Muscle of leg (tissue), 11 donors: ENCODE data around the gene PRELP. TPM values are rescaled to one million over a fixed set of nuclear protein-coding genes. Genes with fewer than 3 reads are reported as not detected.

Source experiments
- DNase-seq: peaks from one replicate; pipeline ENCODE4 v3.0.0; 2013
- H3K27ac ChIP-seq: one replicate; pipeline ENCODE4 v1.5.1; 2013; ENCODE audit warnings: mild to moderate bottlenecking, low read length, control low read depth
- H3K27me3 ChIP-seq: one replicate; pipeline ENCODE4 v1.6.1; 2013; ENCODE audit warnings: low read length; ENCODE audit not compliant: control insufficient read depth, insufficient read depth
- H3K36me3 ChIP-seq: one replicate; pipeline ENCODE4 v1.6.1; 2013; ENCODE audit warnings: low read length; ENCODE audit not compliant: control insufficient read depth, insufficient read depth
- H3K4me1 ChIP-seq: one replicate; pipeline ENCODE4 v1.6.1; 2013; ENCODE audit warnings: low read length; ENCODE audit not compliant: control insufficient read depth, insufficient read depth
- H3K4me3 ChIP-seq: one replicate; pipeline ENCODE4 v1.5.1; 2013; ENCODE audit warnings: low read length, control low read depth
- H3K9me3 ChIP-seq: replicated peaks from 2 replicates; pipeline ENCODE4 v1.6.1; 2013; ENCODE audit warnings: low read depth, low read length; ENCODE audit not compliant: control insufficient read depth
- WGBS: methylation state at CpG from one replicate; pipeline ENCODE4 v1.1.5; 2013; ENCODE audit warnings: missing lambda C conversion rate; ENCODE audit not compliant: insufficient coverage; 5-methylcytosine and 5-hydroxymethylcytosine counted together
- polyA plus RNA-seq, 8 donors: library from polyadenylated mRNA; unstranded; fragments of 120-200 nt; gene quantifications; one replicate each; pipeline versions ENCODE4 v1.2.1 to v1.2.3, GENCODE V29; 2013; ENCODE audit warnings: inconsistent platforms in 1 of 8, low replicate concordance in 1 of 8; ENCODE audit not compliant: insufficient read length in 8 of 8, insufficient read depth in 1 of 8
- total RNA-seq: library from RNA; stranded (reverse); fragments of 120-200 nt; gene quantifications from one replicate; pipeline ENCODE4 v1.2.4, GENCODE V29; 2013

Gene PRELP
- total and polyA plus RNA-seq, 9 donors = 0.82 to 9.3 (median 2.7) TPM

- WGBS = 88% methylated on average over 1 of the region's 5 CpGs
- Histone ChIP-seq H3K27ac (no peak overlapping the region), H3K4me1 (peaks cover 26% of the 10 kb centered on the region), H3K4me3 (no peak overlapping the region), H3K27me3 (no peaks in the 10 kb centered on the region), H3K36me3 (no peaks in the 10 kb centered on the region), H3K9me3 (no peaks in the 10 kb centered on the region)
- no peak for DNase-seq
Observed at GRCh38 chr1:203526130-203526529, 50.5 kb downstream of the PRELP start.

DNA sequence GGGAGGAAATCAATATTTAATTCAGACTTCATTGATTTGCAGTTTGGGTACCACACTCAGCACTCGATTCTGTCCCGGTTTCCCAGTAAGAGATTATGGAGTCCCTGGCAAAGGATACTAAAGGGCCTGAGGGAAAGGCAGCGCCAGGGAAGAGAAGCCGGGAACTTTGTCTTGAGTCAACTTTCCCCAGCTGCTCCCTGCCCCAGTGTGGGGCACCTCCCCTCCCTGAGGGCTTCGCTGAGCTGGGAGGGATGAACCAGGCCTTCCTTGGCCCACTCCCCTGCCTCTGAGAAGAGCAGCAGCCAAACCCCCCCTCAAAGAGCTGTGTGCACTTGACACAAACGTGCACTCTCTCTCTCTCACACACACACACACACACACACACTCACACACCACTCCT lies 51.0 kb downstream of the PRELP start:
- Histone ChIP-seq H3K27ac (no peak overlapping the region), H3K9me3 (no peaks in the 10 kb centered on the region), H3K36me3 (no peaks in the 10 kb centered on the region), H3K4me1 (peaks cover 21% of the 10 kb centered on the region), H3K27me3 (no peaks in the 10 kb centered on the region), H3K4me3 (no peak overlapping the region)
- WGBS = 33% methylated on average over 5 of the region's 6 CpGs
- no peak for DNase-seq

DNA sequence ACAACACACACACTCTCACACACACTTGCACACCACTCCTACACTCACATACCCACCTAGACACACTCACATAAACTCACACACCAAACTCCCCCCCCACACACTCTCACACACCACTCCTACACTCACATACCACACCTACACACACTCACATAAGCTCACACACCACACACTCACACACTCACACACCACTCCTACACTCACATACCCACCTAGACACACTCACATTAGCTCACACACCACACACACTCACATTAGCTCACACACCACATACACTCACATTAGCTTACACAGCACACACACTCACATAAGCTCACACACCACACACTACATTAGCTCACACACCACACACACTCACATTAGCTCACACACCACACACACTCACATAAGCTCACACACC lies 51.4 kb downstream of the PRELP start:
- Histone ChIP-seq H3K9me3 (no peaks in the 10 kb centered on the region), H3K27me3 (no peaks in the 10 kb centered on the region), H3K27ac (no peak overlapping the region), H3K36me3 (no peaks in the 10 kb centered on the region), H3K4me1 (peaks cover 17% of the 10 kb centered on the region), H3K4me3 (no peak overlapping the region)
- no peak for DNase-seq

GRCh38 chr1:203528063-203528462 lies 52.5 kb downstream of the PRELP start:
- H3K4me3 ChIP-seq = no peak overlapping the region
- H3K9me3 ChIP-seq = no peaks in the 10 kb centered on the region
- no peak overlapping the region for H3K27ac ChIP-seq
- H3K36me3 ChIP-seq = no peaks in the 10 kb centered on the region
- H3K27me3 ChIP-seq = no peaks in the 10 kb centered on the region
- peaks cover 12% of the 10 kb centered on the region for H3K4me1 ChIP-seq
- no CpG with 5 or more reads among the region's 3 CpGs for WGBS
- DNase-seq = no peak

DNA sequence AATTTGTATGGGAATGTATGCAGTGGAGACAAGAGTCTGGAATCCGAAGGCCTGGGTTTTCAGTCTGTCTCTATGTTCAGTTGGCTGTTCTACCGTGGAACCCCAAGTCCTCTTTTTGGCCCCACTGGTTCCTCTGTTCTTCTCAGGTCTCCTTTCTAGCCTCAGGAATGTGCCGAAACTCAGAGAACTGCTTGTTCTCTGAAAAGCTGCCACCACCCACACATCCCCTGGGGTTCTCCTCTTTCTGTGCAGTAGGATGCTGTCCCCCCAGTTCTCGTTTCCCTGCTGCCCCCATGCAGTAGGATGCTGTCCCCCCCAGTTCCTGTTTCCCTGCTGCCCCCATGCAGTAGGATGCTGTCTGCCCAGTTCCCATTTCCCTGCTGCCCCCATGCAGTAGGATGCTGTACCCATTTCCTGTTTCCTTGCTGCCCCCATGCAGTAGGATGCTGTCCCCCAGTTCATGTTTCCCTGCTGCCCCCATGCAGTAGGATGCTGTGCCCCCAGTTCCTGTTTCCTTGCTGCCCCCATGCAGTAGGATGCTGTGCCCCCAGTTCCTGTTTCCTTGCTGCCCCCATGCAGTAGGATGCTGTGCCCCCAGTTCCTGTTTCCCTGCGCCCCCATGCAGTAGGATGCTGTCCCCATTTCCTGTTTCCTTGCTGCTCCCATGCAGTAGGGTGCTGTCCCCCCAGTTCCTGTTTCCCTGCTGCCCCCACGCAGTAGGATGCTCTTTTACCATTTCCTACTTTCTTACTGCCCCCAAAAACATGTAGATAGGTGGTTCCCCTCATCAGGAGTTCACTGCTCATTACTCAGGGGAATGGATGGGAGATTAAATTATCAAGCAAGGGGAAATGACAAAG lies 53.6 kb downstream of the PRELP start:
- Histone ChIP-seq H3K4me3 (no peak overlapping the region), H3K27ac (no peak overlapping the region), H3K9me3 (no peaks in the 10 kb centered on the region), H3K27me3 (no peaks in the 10 kb centered on the region), H3K4me1 (peaks cover 12% of the 10 kb centered on the region), H3K36me3 (no peaks in the 10 kb centered on the region)
- 57% methylated on average over 4 of the region's 6 CpGs for WGBS
- no peak for DNase-seq

GRCh38 chr1:203531063-203531462 lies 55.5 kb downstream of the PRELP start:
- H3K36me3 ChIP-seq = no peaks in the 10 kb centered on the region
- no CpG with 5 or more reads among the region's 3 CpGs for WGBS
- H3K27me3 ChIP-seq = no peaks in the 10 kb centered on the region
- no peak overlapping the region for H3K27ac ChIP-seq
- no peaks in the 10 kb centered on the region for H3K9me3 ChIP-seq
- DNase-seq = no peak
- no peak overlapping the region for H3K4me3 ChIP-seq
- H3K4me1 ChIP-seq = peaks cover 4% of the 10 kb centered on the region

DNA sequence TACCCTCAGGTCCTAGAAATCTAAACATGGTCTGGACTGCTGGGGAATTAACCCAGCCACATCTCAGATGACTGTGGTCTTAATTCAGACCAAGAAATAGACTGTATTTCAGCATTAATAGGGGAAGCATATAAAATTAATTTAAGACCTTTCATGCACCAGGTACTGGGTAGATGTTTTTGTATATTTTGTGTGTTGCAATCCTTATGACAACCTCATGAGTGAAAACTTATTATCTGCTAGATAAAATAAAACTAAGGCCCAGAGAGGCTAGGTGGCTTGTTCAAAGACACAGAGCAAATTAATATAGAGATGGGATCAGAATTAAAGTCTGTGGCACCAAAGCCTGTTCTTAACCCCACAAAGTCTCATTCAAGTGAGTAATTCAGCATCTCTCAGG lies 58.4 kb downstream of the PRELP start:
- Histone ChIP-seq H3K4me1 (peaks cover under 1% of the 10 kb centered on the region), H3K27me3 (no peaks in the 10 kb centered on the region), H3K4me3 (no peak overlapping the region), H3K36me3 (no peaks in the 10 kb centered on the region), H3K9me3 (no peaks in the 10 kb centered on the region), H3K27ac (no peak overlapping the region)
- DNase-seq = no peak

DNA sequence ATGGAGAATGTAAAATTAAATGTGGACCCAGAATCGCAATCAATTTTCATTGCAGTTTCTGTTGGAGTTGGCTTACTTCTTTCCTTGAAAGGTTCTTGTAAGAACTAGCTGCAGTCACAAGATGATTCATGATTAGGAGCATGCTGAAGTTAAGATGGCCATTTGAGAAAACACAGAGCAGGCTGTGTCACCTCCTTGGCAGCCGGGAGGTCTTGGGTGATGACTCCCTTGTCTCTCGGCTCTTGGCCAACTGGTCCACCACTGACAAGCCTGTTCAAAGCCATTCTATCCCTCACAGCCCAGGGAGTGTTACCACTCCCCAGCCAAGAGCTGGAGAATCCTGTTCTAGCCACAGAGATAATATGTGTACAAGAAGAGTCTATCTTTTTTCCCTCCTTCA lies 58.9 kb downstream of the PRELP start:
- H3K4me1 ChIP-seq = no peaks in the 10 kb centered on the region
- no peak overlapping the region for H3K27ac ChIP-seq
- DNase-seq = no peak
- H3K9me3 ChIP-seq = no peaks in the 10 kb centered on the region
- H3K36me3 ChIP-seq = no peaks in the 10 kb centered on the region
- no peaks in the 10 kb centered on the region for H3K27me3 ChIP-seq
- H3K4me3 ChIP-seq = no peak overlapping the region
- WGBS = 83% methylated on average over 1 of the region's 3 CpGs

DNA sequence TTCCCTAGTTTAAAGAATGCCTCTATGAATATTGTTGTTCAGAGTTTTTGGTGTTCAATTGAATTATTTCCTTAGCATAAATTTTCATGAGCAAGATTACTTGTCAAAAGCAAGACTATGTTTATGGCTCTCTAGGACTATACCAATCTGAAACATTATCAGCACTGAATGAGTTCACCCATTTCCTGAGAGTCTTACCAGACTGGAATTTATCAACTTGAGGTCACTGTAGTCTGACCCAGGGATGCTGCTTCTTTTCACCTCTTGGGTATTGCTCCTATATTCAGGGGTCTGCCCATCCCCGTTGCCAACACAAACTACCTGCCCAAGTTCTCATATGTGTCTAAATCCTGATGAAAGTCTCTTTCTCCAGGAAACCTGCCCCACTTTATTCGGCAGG lies 61.0 kb downstream of the PRELP start:
- no peaks in the 10 kb centered on the region for H3K9me3 ChIP-seq
- H3K4me1 ChIP-seq = no peaks in the 10 kb centered on the region
- 82% methylated on average over 2 of the region's 2 CpGs for WGBS
- no peaks in the 10 kb centered on the region for H3K36me3 ChIP-seq
- H3K4me3 ChIP-seq = no peak overlapping the region
- no peak overlapping the region for H3K27ac ChIP-seq
- no peaks in the 10 kb centered on the region for H3K27me3 ChIP-seq
- DNase-seq = no peak

- H3K4me1 ChIP-seq = no peaks in the 10 kb centered on the region
- H3K9me3 ChIP-seq = no peaks in the 10 kb centered on the region
- no peak for DNase-seq
- no peak overlapping the region for H3K4me3 ChIP-seq
- H3K36me3 ChIP-seq = no peaks in the 10 kb centered on the region
- 83% methylated on average over 2 of the region's 3 CpGs for WGBS
- H3K27ac ChIP-seq = no peak overlapping the region
- H3K27me3 ChIP-seq = no peaks in the 10 kb centered on the region
Observed at GRCh38 chr1:203536980-203537455, 61.4 kb downstream of the PRELP start.
